COLO668 (cell line): ENCODE results near the gene GREM2.

Experiments
- DNase-seq: peaks from one replicate; lab custom pipeline; 2025; ENCODE audit not compliant: unreplicated experiment; lab: John Stamatoyannopoulos, UW

Gene GREM2

DNA sequence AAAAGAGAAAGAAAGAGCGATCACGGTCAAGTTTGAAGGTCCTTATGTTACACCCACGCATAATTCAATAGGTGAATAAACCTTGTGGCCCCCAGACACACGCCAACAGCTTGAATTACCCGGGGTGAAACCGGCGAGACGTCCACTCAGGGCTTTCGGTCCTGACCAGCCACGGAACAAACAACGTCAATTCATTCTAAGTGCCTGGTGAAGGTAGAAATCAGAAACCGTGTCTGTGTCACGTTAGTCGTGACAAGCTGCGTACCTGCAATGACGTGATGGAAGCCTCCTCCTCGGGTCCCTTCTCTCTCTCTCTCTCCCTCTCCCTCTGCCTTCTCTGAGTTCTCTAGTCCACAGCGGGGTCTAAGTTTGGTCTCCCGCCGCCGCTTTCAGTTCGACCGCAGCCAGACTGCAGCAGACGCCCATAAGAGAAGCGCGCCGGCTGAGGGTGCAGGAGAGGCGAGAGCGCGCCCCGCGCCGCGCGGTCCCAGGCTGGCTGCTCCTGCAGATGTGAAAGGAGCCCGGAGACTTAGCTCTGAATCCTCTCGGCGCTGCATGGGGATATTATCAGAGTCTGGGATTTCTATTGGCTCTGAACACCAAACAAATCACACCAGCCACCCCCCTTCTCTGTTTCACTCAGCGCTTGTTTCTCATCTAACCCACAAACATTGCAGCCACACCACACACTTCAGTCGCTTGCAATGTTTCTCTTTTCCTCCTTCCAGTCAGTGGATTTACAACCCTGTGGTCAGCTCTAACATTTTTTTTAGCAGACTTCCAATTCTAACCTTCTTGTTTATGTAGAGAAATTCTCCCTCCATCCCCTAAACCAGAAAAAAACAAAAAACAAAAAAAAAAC lies at the start of gene GREM2:
Gene GREM2 (minus strand): TSS at position 537 of the 862 bp plus-strand sequence. CDS start 118,680 bp downstream, outside the sequence.
- DNase-seq: peak; percentile 69

DNA sequence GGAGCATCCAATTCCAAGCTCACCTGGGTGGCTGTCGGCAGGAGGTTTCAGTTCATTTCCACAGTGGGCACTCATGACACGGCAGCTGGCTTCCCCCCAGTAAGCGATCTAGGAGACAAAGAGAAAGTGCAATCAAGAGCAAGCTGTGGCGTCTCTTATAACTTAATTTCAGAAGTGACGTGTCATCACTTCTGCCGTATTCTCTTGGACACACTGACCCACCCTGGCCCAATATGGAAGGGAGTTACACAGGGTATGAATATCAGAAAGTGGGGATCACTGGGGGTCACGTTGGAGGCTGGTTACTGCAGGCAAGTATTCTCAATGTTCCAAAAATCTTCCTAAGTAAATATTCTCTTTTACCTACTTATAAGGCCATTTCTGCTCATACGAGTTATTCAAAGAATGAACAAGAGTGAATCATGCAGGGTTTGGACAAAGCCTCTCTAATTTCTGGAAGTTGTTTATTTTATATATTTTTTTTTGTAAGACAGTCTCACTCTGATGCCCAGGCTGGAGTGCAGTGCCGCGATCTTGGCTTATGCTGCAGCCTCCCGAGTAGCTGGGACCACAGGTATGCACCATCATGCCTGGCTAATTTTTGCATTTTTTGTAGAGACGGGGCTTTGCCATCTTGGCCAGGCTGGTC lies 46.5 kb upstream of the GREM2 start:
- no peak for DNase-seq

DNA sequence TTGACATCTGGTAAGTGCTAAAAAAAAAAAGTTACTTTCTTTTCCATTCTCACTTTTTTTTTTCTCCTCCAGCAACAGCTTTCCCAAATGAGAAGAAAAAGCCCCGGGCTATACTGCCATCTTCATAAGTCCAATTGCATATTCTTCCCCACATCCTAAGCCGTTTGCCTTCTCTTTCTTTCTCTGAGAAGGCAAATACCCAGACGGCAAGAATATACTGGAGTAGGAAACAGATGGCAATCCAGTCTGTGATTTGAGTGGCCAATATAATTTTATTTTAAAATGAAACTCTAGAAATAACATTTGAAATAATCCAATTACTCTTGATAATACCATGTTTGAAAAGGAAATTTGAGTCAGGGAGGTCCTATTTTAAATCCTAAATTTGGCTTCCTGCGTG lies 44.6 kb upstream of the GREM2 start:
- no peak for DNase-seq

DNA sequence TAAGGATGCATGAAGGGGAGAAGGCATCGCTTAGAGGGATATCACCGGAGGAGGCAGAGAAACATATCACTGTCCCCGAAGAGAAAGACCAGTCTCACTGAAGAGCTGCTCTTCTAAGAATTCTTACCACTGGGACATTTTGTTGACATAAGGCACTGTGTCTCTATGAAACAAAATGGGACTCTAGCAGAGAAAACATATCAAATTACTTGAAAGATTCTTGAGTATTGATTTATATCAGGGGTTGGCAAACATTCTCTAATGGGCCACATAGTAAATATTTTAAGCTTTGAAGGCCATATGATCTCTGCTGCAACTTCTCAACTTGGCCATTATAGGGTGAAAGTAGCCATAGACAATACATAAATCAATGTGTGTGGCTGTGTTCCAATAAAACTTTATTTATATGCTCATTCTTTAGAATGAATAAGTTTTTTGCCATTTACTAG lies 41.0 kb upstream of the GREM2 start:
- no peak for DNase-seq

DNA sequence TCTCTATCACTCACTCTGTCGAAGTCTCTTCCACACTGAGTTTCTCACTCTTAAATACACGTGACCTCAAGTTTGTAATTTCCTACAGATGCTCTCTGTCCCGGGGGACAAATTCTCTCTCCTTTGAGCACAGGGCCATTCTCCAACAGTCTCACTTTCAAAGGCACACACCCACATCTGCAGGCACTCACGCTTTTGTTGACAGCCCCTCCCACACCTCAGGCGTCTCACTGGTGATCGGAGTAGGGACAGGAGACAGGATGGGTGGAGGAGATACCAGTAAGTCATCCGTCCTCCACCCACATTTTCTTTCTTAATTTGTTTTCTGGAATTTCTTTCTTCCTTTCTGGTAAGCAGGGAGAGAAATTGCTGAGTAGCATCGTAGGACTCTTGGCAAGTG lies 40.6 kb upstream of the GREM2 start:
- no peak for DNase-seq

DNA sequence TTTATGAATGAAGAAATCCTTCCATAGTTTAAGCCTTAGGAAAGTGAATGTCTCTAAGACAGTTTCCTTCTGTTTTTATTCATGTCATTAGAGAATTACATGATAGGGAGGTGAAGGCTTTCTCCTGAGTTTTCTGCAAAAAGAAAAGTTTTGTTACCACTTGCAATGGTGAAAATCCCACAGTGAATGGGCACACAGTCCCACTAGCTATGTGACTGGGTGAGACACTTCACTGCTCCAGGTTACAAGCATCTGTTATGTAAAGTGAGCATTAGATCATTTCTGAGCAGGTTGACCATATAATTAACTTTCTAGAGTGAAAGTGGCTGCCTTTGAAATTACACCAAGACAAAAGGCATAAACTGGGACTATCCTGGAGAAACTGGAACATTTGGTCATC lies 38.9 kb upstream of the GREM2 start:
- DNase-seq: no peak

DNA sequence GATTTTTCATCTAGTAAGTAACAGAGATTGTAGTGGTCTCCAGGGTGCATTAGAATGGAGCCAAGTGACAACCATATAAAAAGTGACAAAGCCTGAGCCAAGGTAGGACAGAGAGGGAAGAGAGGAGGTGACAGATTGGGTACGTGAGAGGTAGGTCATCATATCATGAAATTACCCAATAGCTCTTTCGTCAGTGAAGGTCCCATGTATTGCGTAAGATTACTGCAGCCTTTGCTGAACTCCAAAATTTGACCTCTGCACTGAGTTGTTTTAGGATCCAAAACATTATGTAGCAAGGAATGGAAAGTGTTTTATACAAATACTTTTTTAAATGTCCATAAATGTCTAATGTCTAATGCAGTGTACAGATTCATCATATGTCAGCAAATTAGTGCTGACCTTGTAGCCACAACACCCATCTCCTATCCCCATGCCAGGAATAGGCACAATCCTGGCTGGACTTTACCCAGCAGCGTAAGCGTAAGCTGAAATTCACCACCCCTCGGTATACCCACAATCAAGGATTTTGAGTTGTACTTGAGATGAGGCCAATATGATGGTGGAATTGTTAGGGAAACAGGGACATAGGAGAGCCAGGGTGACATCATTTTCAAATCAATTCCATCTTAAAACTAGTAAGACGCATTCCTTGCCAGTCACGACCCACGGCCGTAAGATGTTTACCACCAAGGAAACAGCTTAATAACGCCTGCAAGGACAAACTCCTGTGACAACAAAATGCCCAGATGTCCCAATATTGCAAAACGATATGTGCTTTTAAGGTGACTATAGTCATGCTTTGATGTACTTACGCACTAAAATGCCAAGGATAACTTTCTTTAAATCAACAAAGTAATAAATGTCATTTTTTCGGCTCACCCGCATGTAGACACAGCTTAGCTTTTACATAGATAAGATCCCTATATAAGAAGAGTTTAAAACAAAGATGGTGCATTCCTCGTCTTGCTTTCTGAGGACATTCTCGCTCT lies 38.1 kb upstream of the GREM2 start:
- DNase-seq: no peak

DNA sequence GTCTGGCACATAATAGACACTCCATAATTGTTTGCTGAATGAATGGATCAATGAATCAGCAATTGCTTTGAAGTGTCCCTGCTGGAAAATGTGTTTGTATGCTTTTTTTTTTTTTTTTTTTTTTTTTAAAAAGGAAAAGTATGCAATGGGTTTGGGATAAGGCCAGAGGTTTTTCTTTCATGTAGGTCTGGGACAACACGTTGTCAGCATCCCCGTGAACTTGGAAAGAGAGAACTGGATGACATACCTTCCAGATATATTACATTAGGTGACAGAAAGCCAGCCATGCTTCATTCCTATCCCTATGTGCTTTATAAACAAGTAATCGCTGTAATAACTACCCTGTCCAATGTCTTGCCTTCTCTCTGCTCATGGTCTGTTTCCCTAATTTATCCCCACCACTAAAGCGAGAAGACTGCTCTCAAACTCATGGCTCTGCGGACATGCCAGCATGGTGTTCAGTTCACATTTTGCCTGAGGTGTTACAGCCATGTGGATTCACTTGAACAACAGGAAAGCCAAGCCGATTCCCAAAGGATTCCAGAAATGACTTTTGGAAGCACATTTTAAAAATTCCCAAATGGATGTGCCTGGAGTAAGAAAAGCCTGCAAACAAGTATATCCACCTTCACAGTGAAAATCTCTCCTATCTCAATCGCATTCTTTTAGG lies 34.8 kb upstream of the GREM2 start:
- DNase-seq: no peak

DNA sequence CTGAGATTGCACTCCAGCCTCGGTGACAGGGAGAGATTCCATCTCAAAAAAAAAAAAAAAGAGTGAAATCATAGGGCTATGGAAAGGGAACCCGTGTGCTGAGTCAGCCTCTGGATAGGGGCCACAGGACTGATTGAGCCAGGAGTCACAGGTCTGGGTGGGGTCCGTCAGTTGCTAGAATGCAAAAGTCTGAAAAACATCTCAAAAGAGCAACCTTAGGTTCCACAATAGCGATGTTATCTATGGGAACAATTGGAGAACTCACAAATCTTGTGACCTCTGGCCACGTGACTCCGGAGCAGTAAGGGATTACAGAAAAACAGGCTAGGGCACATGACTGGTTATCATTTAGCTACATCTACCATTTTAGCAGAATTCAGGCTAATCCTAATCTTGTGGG lies 32.8 kb upstream of the GREM2 start:
- no peak for DNase-seq

DNA sequence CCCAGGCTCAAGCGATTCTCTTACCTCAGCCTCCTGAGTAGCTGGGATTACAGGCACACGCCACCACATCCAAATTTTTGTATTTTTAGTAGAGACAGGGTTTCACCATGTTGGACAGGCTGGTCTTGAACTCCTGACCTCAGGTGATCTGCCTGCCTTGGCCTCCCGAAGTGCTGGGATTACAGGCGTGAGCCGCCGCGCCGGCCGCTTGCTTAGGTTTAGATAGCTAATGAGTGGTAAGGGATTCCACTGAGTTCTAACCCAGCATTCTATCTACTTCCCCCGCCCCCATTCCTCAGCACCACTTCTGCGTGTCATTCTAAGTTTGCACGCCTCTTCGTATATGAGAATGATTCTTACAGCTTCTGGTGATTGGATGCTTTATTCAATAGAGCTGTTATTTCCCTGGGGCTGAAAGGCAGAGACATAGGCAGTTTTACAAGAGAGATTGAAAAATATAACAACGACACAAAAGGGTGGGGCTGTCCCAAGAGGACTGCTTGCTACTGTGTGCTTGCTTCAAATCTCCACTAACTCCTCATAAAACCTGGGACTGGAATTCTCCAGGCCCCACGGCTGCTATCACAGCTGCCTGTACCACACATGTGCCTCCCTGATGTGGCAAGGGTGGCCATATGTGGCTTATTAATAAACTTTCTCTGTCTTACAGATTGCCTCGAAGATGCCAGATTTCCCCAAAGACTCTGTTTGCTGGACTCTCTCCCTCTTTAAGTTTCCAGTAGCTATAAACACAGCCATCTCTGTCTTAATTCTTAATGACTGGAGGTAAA lies 23.7 kb upstream of the GREM2 start:
- no peak for DNase-seq

DNA sequence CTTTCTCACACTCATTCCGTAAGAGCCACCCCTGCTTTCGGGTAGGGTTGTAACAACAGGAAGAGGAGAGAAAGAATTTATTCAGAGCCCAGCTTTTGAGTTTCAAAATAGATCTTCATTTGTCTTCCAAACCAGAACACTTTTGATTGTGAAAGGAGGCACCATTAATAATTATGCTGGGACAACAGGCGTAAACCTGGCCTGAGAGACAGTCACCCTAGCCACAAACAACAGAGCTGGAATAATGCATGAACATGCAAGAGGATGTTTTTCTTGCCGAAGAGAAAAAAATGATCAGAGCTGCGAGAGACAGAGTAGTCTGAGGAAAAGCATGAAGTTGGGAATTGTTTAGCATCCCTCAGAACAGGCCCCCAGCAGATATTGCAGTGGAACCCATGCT lies 18.5 kb upstream of the GREM2 start:
- no peak for DNase-seq

DNA sequence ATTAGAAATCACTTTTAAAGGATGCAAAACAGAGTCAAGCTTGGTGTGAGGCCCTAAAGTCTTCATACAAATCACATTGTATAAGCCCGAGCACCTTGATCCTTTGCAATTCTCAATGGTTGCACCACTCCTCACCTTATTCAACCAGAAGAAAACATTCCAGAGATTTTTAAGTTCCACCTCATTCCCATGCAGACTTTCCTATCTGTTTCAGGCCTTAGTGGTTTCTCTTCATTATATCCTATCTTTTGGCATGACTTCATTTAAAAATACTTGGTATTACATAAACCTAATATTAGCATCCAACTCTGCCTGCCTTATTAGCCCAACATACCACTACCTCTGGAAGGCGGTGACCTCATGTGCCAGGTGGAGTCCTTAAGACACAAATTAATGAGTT lies 9.3 kb upstream of the GREM2 start:
- no peak for DNase-seq

DNA sequence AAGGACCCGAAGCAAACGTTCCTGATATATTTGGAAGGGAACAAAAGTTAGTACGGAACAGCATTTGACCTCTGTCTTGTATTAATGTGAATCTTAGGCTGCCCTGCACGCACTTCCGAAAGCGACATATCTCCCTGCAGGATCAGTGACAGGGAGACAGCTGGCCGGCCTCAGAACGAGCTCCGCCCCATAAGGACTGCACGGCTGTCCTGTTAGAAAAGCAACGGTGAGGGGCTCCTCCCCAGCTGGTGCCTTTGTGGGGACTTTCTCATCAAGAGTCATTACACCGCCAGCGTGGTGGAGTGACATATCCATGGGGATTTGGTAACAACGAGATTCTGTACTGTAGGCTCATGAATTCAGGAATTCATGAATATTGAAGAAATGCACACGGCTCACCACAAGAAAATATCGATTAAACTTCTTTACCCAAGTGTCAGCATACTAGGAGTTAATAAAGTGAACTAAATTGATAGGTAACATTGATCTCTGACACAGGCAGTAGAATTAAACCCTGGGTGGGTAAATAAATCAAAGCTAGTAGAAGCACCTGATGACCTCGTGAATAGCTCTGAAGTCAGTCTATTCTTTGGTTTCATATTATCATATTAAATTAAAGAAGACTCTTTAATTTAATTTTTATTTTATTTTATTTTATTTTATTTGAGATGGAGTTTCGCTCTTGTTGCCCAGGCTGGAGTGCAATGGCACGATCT lies 8.1 kb upstream of the GREM2 start:
- no peak for DNase-seq

DNA sequence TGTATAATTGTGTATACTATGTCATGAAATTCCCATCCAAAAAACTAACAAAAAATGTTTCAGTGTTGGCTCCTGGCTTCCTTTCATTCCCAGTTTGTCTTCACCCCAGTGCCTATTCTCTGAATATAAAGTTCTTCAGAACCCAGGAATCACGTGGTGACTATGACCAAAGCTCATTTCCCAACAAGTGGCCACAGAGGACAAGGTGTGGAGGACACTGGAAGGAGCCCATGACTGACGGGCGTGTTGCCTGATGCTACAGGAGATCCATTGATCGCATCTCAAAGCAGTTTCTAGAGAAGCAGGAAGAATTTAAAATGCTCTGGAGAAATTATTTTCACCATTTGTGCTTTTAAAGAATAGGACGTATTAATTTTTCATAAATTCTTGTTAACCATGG lies 7.4 kb upstream of the GREM2 start:
- no peak for DNase-seq

DNA sequence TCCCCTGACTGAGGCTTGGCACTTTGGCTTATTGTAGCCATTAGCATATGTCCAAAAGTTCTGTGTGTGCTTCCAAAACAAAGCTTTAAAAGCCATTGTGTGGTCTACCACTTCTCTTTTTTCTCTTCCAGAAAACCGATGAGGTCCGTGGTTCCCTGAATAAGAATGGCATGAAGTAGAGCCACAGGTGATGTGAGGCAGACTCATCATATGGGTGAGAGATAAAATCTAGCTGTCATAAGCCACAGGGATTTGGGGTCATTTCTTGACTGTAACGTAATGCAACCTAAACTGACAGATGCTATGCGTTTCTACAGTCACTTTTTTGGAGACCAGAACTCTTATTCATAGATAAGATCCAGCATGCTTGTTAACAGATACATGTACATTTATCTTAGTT lies 7.0 kb upstream of the GREM2 start:
- no peak for DNase-seq

DNA sequence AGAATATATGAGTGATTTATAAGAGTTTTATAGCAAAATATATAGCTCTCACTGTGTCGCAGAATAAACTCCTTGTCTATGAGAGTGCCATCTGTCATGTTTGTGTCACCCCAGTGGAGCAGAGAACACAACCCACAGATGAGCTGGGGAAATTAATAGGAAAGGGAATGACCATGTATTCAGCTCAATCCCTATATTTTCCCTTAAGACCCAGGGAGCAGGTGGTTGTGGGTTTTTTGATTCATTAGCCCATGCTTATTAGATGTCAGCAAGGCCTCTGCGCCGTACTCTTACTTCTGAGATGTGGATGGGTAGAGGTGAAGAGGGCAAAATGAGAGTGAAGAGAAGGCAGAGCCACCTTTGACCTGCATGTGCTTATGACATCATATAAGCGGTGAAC lies 4.1 kb upstream of the GREM2 start:
- no peak for DNase-seq

DNA sequence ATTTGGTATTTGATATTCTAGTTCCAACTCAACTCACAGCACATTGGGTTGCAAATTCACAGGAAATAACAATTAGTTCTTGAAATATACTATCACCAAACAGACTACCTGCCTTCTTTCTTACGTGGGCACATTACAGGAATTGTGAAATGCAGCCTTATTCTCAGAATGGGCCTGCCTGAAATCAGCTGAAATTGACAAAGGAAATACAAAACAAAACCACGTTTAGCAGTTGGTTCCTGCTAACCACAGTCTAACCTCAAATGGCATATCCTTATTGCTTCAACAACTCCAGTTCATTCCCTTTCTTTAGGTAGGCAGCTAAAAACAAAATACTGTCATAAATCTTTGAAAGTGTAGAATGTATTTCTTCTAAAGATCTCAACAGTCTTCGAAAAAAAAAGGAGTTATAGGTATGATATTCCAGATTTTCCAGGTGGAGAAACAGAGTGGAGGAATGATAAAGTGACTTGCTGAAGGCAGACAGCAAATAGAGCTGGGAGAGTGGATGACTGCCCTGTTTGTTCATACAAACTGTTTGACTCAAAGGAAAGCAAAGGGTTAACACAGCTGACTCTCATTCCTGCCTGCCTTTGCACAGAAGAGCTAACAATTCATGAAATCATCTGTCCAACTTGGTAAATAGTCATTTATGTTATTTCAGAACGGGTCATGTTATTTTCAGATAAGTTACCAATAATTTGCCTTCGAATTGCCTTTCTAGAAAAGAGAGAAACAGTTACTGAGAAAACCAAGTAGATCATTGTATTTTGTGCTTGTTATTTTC lies 1.6 kb upstream of the GREM2 start:
- DNase-seq: no peak

DNA sequence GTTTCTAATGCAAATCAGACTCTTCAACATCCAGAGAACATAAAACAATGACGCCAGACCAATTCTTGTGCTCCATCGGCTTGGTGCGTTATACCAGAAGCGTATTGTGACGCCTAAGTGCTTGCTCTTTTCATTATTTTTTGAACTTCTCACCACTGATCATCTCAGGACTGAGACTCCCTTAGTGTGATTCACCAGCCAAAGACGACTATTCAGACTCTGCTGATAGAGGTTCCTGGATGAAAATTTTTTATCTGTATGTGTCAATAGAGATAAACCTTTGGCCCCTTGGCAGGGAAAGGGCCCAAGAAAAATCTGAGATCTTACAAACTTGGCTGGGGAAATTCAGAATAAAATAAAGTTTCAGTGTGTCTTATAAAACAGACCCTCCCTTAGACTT lies 856 bp upstream of the GREM2 start:
- DNase-seq: no peak

DNA sequence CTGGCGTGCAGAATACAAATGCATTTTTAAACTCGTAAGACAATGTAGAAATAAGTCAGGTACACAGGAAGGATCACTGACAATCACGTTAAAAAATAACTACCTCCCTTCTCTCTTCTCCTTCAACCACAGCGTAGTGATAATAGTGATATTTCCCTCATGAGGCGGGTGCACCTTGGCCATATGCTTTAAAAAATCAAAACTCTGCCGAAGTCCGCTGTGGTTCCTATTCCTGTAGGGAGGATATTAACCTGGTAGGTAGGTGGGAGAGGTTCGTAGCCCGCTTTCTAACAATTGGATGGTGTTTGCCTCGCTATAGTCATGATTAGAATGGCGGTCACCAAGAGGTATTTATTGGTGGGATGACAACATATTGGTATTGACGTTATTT lies 732 bp downstream of the GREM2 start:
- no peak for DNase-seq
